GM12872 (cell line): Measurements from ENCODE around the gene MGAT5.

Experiments used
- CTCF ChIP-seq: IDR thresholded peaks from 3 replicates; pipeline ENCODE4 v1.5.1; 2011; ENCODE audit warnings: low read depth, mild to moderate bottlenecking, low read length, moderate library complexity; ENCODE audit not compliant: insufficient read depth

The MGAT5 gene

GRCh38 chr2:134336921-134337320, 83.0 kb downstream of the MGAT5 start:
- TF ChIP-seq CTCF = no peak

- TF ChIP-seq CTCF = no peak
Measured at GRCh38 chr2:134337631-134338030, 83.8 kb downstream of the MGAT5 start.

GRCh38 chr2:134338208-134338607, 84.3 kb downstream of the MGAT5 start:
- TF ChIP-seq CTCF = no peak

GRCh38 chr2:134341476-134341875, 87.6 kb downstream of the MGAT5 start:
- TF ChIP-seq CTCF = no peak

- no peak for TF ChIP-seq CTCF
Measured at GRCh38 chr2:134344954-134345697, 91.3 kb downstream of the MGAT5 start.

- TF ChIP-seq CTCF = no peak
Measured at GRCh38 chr2:134346141-134346540, 92.3 kb downstream of the MGAT5 start.

GRCh38 chr2:134347756-134348155, 93.9 kb downstream of the MGAT5 start:
- TF ChIP-seq CTCF = no peak
